ENCODE data around the gene TANGO6.
"Not testable (repeated sequence)": the region's sequence is repeated elsewhere in the genome, so short reads cannot be mapped to it uniquely, and the experiment has no call there.

The TANGO6 gene

DNA sequence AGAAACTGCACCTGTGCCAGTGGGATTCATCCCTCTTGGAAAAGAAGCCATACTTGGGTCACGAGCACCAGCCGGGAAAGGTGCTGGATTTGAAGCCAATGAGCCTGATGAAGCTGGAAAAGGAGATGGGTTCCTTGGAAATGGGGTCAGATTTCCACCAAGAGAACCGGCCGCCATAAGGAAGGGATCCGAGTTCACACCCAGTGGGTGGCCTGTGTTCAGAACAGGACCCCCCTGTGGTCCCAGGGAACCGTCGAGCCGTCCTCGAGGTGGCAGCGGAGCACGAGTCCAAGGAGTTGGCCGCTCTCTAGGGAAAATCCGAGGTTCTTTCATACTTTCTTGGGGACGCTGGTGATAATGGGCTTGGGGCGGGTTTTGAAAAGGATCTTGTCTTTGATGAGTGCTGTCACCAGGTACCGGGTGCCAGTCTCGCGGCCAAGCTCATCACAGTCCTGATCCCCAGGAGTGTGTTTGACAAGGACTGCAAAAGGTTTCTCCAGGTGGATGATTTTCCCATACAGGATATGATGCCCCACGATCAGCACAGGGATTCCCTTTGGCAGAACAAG, 276.8 kb downstream of the TANGO6 start:
- peaks cover 10 to 61% (median 54%) of the 10 kb centered on the region in 4 experiments for H3K36me3 ChIP-seq (ENCODE audit: control insufficient read depth in 4 of 4, insufficient read depth in 4 of 4, low read length in 3 of 4)

DNA sequence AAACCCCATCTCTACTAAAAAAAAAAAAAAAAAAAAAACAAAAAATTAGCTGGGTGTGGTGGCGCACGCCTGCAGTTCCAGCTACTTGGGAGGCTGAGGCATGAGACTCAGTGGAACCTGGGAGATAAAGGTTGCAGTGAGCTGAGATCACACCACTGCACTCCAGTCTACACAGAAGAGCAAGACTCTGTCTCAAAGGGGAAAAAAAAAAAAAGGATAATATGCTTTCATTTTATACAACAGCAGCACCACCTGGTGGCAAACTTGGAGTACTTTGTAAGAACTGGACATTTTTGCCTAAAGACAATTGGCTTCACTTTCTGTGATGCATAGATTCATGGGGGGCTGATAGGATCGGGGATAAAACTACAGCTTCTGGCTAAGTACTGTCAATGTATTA, 280.6 kb downstream of the TANGO6 start:
- DNase-seq: peak; percentile 75 to 89 (median 84)
- WGBS (ENCODE audit: insufficient coverage): no CpG with 5 or more reads among the region's 3 CpGs
- Histone ChIP-seq H3K4me1 (ENCODE audit: control extremely low read depth in 1 of 4, control insufficient read depth in 4 of 4, insufficient read depth in 4 of 4, low read length in 3 of 4) (no peaks in the 10 kb centered on the region), H3K4me3 (ENCODE audit: control insufficient read depth in 1 of 7, extremely low read depth in 1 of 7, insufficient read depth in 4 of 7, low read depth in 2 of 7, low read length in 6 of 7) (no peak overlapping the region), H3K27me3 (replicated peaks in 2 of 5; ENCODE audit: control insufficient read depth in 4 of 5, insufficient read depth in 5 of 5, low read length in 4 of 5) (no peaks in the 10 kb centered on the region), H3K36me3 (ENCODE audit: control insufficient read depth in 4 of 4, insufficient read depth in 4 of 4, low read length in 3 of 4) (peaks cover 8 to 33% (median 31%) of the 10 kb centered on the region in 4 experiments), H3K27ac (ENCODE audit: insufficient read depth in 1 of 2, low read depth in 1 of 2, low read length in 2 of 2, poor library complexity in 1 of 2, severe bottlenecking in 2 of 2) (no peak overlapping the region), H3K9me3 (ENCODE audit: control extremely low read depth in 1 of 5, control insufficient read depth in 4 of 5, insufficient read depth in 2 of 5, low read depth in 1 of 5, low read length in 4 of 5) (no peaks in the 10 kb centered on the region)
- POLR2A ChIA-PET: interaction anchor here (0.5 to 0.7 kb wide), 2 partner anchors 9 to 219 kb away, joined by 3 to 4 read pairs; no protein-coding TSS in a partner anchor
- CTCF ChIA-PET: interaction anchor here (0.6 to 6.7 kb wide), 24 partner anchors 8 to 660 kb away, joined by 3 to 71 read pairs (median 4); partner anchors contain the start of genes CHTF8, HAS3 and UTP4

More for the DNA sequence above, 276.8 kb downstream of the TANGO6 start:
- DNase-seq: no peak
- no peaks in the 10 kb centered on the region for H3K9me3 ChIP-seq (ENCODE audit: control extremely low read depth in 1 of 5, control insufficient read depth in 4 of 5, insufficient read depth in 2 of 5, low read depth in 1 of 5, low read length in 4 of 5)
- no peak overlapping the region for H3K4me3 ChIP-seq (ENCODE audit: control insufficient read depth in 1 of 7, extremely low read depth in 1 of 7, insufficient read depth in 4 of 7, low read depth in 2 of 7, low read length in 6 of 7)
- ChIA-PET CTCF (interaction anchor here (0.5 to 6.7 kb wide), 4 partner anchors 8 to 21 kb away, joined by 3 to 71 read pairs (median 6); no protein-coding TSS in a partner anchor), POLR2A (no interaction called here)
- H3K27ac ChIP-seq (ENCODE audit: insufficient read depth in 1 of 2, low read depth in 1 of 2, low read length in 2 of 2, poor library complexity in 1 of 2, severe bottlenecking in 2 of 2): no peak overlapping the region
- H3K4me1 ChIP-seq (ENCODE audit: control extremely low read depth in 1 of 4, control insufficient read depth in 4 of 4, insufficient read depth in 4 of 4, low read length in 3 of 4): no peaks in the 10 kb centered on the region
- 97% methylated on average over 19 of the region's 19 CpGs for WGBS (ENCODE audit: insufficient coverage)
- H3K27me3 ChIP-seq (replicated peaks in 2 of 5; ENCODE audit: control insufficient read depth in 4 of 5, insufficient read depth in 5 of 5, low read length in 4 of 5): no peaks in the 10 kb centered on the region

DNA sequence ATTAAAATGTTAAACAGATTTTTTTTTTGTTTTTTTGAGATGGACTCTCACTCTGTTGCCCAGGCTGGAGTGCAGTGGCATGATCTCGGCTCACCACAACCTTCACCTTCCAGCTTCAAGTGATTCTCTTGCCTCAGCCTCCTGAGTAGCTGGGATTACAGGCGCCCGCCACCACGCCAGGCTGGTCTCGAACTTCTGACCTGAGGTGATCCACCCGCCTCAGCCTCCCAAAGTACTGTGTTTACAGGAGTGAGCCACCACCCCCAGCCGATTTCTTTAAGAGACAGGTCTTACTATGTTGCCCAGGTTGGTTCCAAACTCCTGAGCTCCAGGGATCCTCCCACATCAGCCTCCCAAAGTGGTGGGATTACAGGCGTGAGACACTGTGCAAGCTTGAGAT, 281.1 kb downstream of the TANGO6 start:
- H3K27ac ChIP-seq (ENCODE audit: insufficient read depth in 1 of 2, low read depth in 1 of 2, low read length in 2 of 2, poor library complexity in 1 of 2, severe bottlenecking in 2 of 2); H3K9me3 ChIP-seq (ENCODE audit: control extremely low read depth in 1 of 5, control insufficient read depth in 4 of 5, insufficient read depth in 2 of 5, low read depth in 1 of 5, low read length in 4 of 5); DNase-seq; H3K27me3 ChIP-seq (replicated peaks in 2 of 5; ENCODE audit: control insufficient read depth in 4 of 5, insufficient read depth in 5 of 5, low read length in 4 of 5); H3K4me3 ChIP-seq (ENCODE audit: control insufficient read depth in 1 of 7, extremely low read depth in 1 of 7, insufficient read depth in 4 of 7, low read depth in 2 of 7, low read length in 6 of 7); H3K4me1 ChIP-seq (ENCODE audit: control extremely low read depth in 1 of 4, control insufficient read depth in 4 of 4, insufficient read depth in 4 of 4, low read length in 3 of 4); POLR2A ChIA-PET: not testable (repeated sequence)
- 98% methylated on average over 6 of the region's 8 CpGs for WGBS (ENCODE audit: insufficient coverage)
- CTCF ChIA-PET: interaction anchor here (0.6 to 6.7 kb wide), 24 partner anchors 8 to 660 kb away, joined by 3 to 71 read pairs (median 6); partner anchors contain the start of genes CHTF8, HAS3 and UTP4
- peaks cover 7 to 29% (median 26%) of the 10 kb centered on the region in 4 experiments for H3K36me3 ChIP-seq (ENCODE audit: control insufficient read depth in 4 of 4, insufficient read depth in 4 of 4, low read length in 3 of 4)

DNA sequence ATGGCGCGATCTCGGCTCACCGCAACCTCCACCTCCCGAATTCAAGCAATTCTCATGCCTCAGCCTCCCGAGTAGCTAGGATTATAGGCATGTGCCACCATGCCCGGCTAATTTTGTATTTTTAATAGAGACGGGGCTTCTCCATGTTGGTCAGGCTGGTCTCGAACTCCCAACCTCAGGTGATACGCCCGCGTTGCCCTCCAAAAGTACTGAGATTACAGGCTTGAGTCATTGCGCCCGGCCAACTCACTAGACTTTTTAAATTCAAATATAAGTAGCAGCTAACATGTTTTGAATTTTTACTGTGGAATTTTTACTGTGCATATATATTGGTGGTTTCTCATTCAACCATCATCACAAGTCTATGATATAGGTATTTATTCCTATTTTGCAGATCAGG, 281.6 kb downstream of the TANGO6 start:
- WGBS (ENCODE audit: insufficient coverage): 98% methylated on average over 12 of the region's 14 CpGs
- DNase-seq; H3K4me1 ChIP-seq (ENCODE audit: control extremely low read depth in 1 of 4, control insufficient read depth in 4 of 4, insufficient read depth in 4 of 4, low read length in 3 of 4); H3K27me3 ChIP-seq (replicated peaks in 2 of 5; ENCODE audit: control insufficient read depth in 4 of 5, insufficient read depth in 5 of 5, low read length in 4 of 5); H3K4me3 ChIP-seq (ENCODE audit: control insufficient read depth in 1 of 7, extremely low read depth in 1 of 7, insufficient read depth in 4 of 7, low read depth in 2 of 7, low read length in 6 of 7); H3K27ac ChIP-seq (ENCODE audit: insufficient read depth in 1 of 2, low read depth in 1 of 2, low read length in 2 of 2, poor library complexity in 1 of 2, severe bottlenecking in 2 of 2); H3K9me3 ChIP-seq (ENCODE audit: control extremely low read depth in 1 of 5, control insufficient read depth in 4 of 5, insufficient read depth in 2 of 5, low read depth in 1 of 5, low read length in 4 of 5); POLR2A ChIA-PET: not testable (repeated sequence)
- CTCF ChIA-PET: interaction anchor here (0.8 to 6.7 kb wide), 12 partner anchors 8 to 597 kb away, joined by 3 to 71 read pairs (median 10); partner anchors contain the start of genes CHTF8, HAS3 and UTP4
- H3K36me3 ChIP-seq (ENCODE audit: control insufficient read depth in 4 of 4, insufficient read depth in 4 of 4, low read length in 3 of 4): peaks cover 7 to 25% (median 22%) of the 10 kb centered on the region in 4 experiments

DNA sequence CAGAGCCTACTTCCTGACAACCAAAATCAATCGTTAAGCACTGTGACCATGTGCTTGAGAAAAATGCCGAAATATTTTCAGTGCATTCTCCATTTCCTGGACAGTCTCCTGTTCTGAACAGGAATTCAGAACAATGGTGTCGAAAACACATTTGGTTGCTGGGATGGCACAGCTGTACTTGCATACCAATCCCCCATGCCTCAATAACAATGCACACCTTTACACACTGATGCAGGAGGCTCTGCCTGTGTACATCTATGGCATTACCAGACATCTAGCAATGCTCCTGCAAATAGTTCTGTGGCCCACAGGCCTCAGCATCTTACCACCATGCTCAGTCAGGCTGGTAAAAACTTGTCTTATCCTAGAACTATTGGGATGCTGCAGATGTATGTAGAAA, 282.9 kb downstream of the TANGO6 start:
- Histone ChIP-seq H3K27me3 (replicated peaks in 2 of 5; ENCODE audit: control insufficient read depth in 4 of 5, insufficient read depth in 5 of 5, low read length in 4 of 5) (no peaks in the 10 kb centered on the region), H3K4me1 (ENCODE audit: control extremely low read depth in 1 of 4, control insufficient read depth in 4 of 4, insufficient read depth in 4 of 4, low read length in 3 of 4) (peaks cover 3 to 12% (median 4%) of the 10 kb centered on the region in 4 experiments), H3K27ac (ENCODE audit: insufficient read depth in 1 of 2, low read depth in 1 of 2, low read length in 2 of 2, poor library complexity in 1 of 2, severe bottlenecking in 2 of 2) (no peak overlapping the region), H3K36me3 (ENCODE audit: control insufficient read depth in 4 of 4, insufficient read depth in 4 of 4, low read length in 3 of 4) (peaks cover 2 to 12% (median 9%) of the 10 kb centered on the region in 4 experiments), H3K9me3 (ENCODE audit: control extremely low read depth in 1 of 5, control insufficient read depth in 4 of 5, insufficient read depth in 2 of 5, low read depth in 1 of 5, low read length in 4 of 5) (no peaks in the 10 kb centered on the region), H3K4me3 (ENCODE audit: control insufficient read depth in 1 of 7, extremely low read depth in 1 of 7, insufficient read depth in 4 of 7, low read depth in 2 of 7, low read length in 6 of 7) (no peak overlapping the region)
- ChIA-PET CTCF (interaction anchor here (0.7 to 6.7 kb wide), 5 partner anchors 14 to 598 kb away, joined by 3 to 71 read pairs (median 11); partner anchors contain the start of gene HAS3), POLR2A (no interaction called here)
- DNase-seq: no peak
- WGBS (ENCODE audit: insufficient coverage): 90% methylated on average over 2 of the region's 3 CpGs

DNA sequence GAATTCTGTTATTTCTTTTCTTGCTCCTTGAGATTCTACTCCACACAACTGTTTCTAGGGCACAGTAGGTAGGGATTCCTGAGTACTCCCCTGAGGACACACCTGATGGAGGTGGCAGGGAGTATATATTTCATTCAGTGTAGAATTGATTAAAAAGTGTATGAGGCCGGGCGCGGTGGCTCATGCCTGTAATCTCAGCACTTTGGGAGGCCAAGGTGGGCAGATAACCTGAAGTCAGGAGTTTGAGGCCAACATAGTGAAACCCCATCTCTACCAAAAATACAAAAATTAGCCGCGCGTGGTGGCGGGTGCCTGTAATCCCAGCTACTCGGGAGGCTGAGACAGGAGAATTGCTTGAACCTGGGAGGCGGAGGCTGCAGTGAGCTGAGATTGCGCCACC, 283.5 kb downstream of the TANGO6 start:
- WGBS (ENCODE audit: insufficient coverage): 98% methylated on average over 7 of the region's 10 CpGs
- DNase-seq; H3K27me3 ChIP-seq (replicated peaks in 2 of 5; ENCODE audit: control insufficient read depth in 4 of 5, insufficient read depth in 5 of 5, low read length in 4 of 5); H3K9me3 ChIP-seq (ENCODE audit: control extremely low read depth in 1 of 5, control insufficient read depth in 4 of 5, insufficient read depth in 2 of 5, low read depth in 1 of 5, low read length in 4 of 5); H3K27ac ChIP-seq (ENCODE audit: insufficient read depth in 1 of 2, low read depth in 1 of 2, low read length in 2 of 2, poor library complexity in 1 of 2, severe bottlenecking in 2 of 2); POLR2A ChIA-PET; H3K4me3 ChIP-seq (ENCODE audit: control insufficient read depth in 1 of 7, extremely low read depth in 1 of 7, insufficient read depth in 4 of 7, low read depth in 2 of 7, low read length in 6 of 7): not testable (repeated sequence)
- Histone ChIP-seq H3K36me3 (ENCODE audit: control insufficient read depth in 4 of 4, insufficient read depth in 4 of 4, low read length in 3 of 4) (peaks cover 2 to 11% (median 8%) of the 10 kb centered on the region in 4 experiments), H3K4me1 (ENCODE audit: control extremely low read depth in 1 of 4, control insufficient read depth in 4 of 4, insufficient read depth in 4 of 4, low read length in 3 of 4) (peaks cover 3 to 15% (median 4%) of the 10 kb centered on the region in 4 experiments)
- CTCF ChIA-PET: interaction anchor here (1.1 to 6.7 kb wide), 4 partner anchors 14 to 137 kb away, joined by 4 to 71 read pairs (median 8); no protein-coding TSS in a partner anchor

DNA sequence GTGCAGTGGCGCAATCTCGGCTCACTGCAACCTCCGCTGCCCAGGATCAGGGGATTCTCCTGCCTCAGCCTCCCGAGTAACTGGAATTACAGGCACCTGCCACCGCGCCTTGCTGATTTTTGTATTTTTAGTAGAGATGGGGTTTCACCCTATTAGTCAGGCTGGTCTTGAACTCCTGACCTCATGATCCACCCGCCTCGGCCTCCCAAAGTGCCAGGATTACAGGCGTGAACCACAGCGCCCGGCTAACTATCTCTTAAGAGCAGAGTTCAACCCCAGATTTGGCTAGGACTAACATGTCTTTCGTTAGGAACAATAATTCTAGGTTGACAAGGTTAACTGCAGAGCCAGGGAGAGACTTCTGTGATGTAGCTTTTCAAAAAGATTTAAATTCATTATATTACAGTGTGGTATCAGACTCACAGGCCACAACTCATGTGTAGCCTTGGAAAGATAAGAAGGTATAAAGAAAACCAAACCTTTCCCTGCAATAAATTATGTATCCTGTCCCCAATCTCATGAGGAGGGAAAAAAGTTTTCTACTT, 284.7 kb downstream of the TANGO6 start:
- ChIA-PET CTCF (interaction anchor here (1.1 to 3.6 kb wide), 6 partner anchors 15 to 225 kb away, joined by 3 to 13 read pairs (median 6); no protein-coding TSS in a partner anchor), POLR2A (no interaction called here)

More for the DNA sequence above, 284.7 kb downstream of the TANGO6 start:
- H3K27ac ChIP-seq (ENCODE audit: insufficient read depth in 1 of 2, low read depth in 1 of 2, low read length in 2 of 2, poor library complexity in 1 of 2, severe bottlenecking in 2 of 2): no peak overlapping the region
- DNase-seq: no peak
- no peak overlapping the region for H3K4me3 ChIP-seq (ENCODE audit: control insufficient read depth in 1 of 7, extremely low read depth in 1 of 7, insufficient read depth in 4 of 7, low read depth in 2 of 7, low read length in 6 of 7)
- H3K4me1 ChIP-seq (ENCODE audit: control extremely low read depth in 1 of 4, control insufficient read depth in 4 of 4, insufficient read depth in 4 of 4, low read length in 3 of 4): peaks cover 3 to 18% (median 5%) of the 10 kb centered on the region in 4 experiments
- H3K27me3 ChIP-seq (replicated peaks in 2 of 5; ENCODE audit: control insufficient read depth in 4 of 5, insufficient read depth in 5 of 5, low read length in 4 of 5): no peaks in the 10 kb centered on the region
- 99% methylated on average over 11 of the region's 12 CpGs for WGBS (ENCODE audit: insufficient coverage)
- H3K36me3 ChIP-seq (ENCODE audit: control insufficient read depth in 4 of 4, insufficient read depth in 4 of 4, low read length in 3 of 4): peaks cover 2 to 11% (median 6%) of the 10 kb centered on the region in 4 experiments
- no peaks in the 10 kb centered on the region for H3K9me3 ChIP-seq (ENCODE audit: control extremely low read depth in 1 of 5, control insufficient read depth in 4 of 5, insufficient read depth in 2 of 5, low read depth in 1 of 5, low read length in 4 of 5)
